Astrocyte of the cerebellum (primary cell): Measurements from ENCODE around the gene CDCP1.

ENCODE experiments used
- DNase-seq: peaks from one replicate; pipeline ENCODE4 v3.0.0-alpha.2; 2011; ENCODE audit warnings: low read depth
- H3K4me3 ChIP-seq: 2 replicates; pipeline ENCODE4 v1.5.1; 2011; ENCODE audit warnings: mild to moderate bottlenecking, low read depth, low read length, moderate library complexity
- CTCF ChIP-seq: IDR thresholded peaks from 2 replicates; pipeline ENCODE4 v1.5.1; 2012; ENCODE audit warnings: low read length, low read depth, moderate library complexity, mild to moderate bottlenecking; ENCODE audit errors: missing control alignments
- in situ Hi-C: cut with HindIII; loops from 2 replicates; pipeline ENCODE4 v1.10.0; 2017; ENCODE audit warnings: low sequenced_read_pairs

CDCP1 gene

GRCh38 chr3:45106874-45107273, 39.3 kb downstream of the CDCP1 start:
- no peak overlapping the region for H3K4me3 ChIP-seq
- in situ Hi-C loops: no loop called here
- TF ChIP-seq CTCF: no peak
- no peak for DNase-seq

DNA sequence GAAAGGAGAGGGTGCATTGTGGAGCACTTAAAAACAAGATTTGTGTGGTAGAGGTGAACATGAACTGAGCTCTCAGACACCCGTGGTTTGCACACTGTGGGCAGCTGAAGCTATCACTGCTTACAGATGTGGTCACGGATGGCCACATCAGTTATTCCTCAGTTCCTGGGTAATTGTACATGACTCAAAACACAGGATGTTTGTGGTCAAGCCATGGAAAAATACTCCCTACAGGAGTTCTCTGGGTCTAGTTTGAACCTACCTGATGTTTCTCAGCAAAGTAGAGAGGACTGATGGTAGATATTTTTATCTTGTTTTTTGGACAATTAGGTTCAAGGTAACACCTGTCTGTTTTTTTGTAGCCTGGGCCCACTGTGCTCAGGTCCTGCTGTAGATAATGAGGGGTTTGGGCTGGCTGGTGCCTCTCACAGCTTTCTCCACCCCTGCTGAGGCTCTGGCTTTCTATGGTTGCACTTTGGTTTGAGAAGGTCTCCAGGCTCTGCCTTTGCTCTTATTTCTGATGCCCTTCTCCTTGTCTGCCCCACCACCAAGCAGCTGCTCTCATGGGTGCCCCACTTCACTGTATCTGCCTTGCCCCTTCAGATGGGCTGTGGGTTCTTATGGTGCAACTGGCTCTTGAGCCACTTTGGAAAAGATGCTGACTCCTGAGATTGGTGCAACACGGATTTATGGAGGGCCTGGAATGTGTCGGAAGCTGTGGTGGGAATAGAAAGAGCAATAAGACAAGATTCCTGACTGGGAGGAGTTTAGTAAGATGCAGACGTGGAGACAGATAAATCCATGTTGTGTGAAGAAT, 40.1 kb downstream of the CDCP1 start:
- TF ChIP-seq CTCF: no peak
- H3K4me3 ChIP-seq: no peak overlapping the region
- in situ Hi-C loops: no loop called here
- peak; percentile 94 for DNase-seq

DNA sequence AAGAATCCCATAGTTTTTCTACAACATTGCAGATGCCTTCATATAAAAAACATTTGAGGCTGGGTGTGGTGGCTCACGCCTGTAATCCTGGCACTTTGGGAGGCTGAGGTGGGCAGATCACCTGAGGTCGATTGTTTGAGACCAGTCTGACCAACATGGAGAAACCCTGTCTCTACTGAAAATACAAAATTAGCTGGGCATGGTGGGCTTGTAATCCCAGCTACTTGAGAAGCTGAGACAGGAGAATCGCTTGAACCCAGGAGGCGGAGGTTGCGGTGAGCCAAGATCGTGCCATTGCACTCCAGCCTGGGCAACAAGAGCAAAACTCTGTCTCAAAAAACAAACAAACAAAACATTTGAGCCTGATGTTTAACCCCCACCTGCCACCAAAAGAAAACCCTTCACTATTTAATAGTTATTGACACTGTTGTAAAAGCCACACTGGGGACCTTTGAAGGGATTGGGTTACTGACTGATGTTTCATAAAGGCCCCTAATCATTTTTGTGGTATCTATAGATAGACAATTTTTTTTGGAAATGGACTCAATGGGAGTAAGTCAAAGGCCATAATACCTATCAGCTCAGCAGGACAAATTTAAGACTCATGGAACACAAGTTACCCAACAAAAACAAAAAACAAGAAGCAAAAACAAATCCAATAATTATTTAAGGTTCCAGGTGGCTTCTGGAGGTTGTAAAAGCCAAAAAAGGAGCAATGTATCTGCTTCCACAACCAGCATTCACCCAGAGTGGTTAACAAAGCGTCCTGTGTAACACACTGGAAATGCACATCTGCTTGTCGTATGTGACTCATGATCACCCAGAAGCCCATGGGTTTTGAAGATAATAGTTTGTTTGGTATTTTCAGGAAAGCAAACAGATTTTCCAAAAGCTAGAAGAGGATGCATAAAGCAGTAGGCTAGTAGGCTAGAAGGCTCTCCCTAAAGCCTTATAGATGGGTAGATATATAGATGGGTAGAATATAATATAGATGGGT, 41.2 kb downstream of the CDCP1 start:
- in situ Hi-C loops: no loop called here
- no peak for TF ChIP-seq CTCF
- DNase-seq: no peak
- no peak overlapping the region for H3K4me3 ChIP-seq

GRCh38 chr3:45103753-45104714, 42.1 kb downstream of the CDCP1 start:
- DNase-seq: no peak
- in situ Hi-C loops: no loop called here
- TF ChIP-seq CTCF: no peak
- no peak overlapping the region for H3K4me3 ChIP-seq

DNA sequence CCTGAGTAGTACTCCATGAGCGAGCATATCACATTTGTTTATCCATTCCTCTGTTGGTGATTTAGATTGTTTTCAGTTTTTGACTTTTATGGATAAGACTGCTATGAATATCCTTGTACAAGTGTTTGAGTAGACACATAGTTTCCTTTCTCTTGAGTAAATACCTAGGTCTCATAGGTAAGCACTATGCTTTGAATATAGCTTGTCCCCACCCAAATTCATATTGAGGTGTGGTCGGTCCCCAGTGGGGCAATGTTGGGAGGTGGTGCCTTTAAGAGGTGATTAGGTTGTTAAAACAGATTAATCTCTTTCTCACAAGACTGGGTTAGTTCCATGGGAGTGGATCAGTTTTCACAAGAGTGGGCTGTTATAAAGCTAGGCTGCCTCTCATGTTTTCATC, 42.8 kb downstream of the CDCP1 start:
- TF ChIP-seq CTCF: no peak
- in situ Hi-C loops: no loop called here
- no peak overlapping the region for H3K4me3 ChIP-seq
- DNase-seq: no peak
